ENCODE results near the gene RNF224.

The RNF224 gene

GRCh38 chr9:137192448-137192780, 34.9 kb upstream of the RNF224 start:
- no peak for DNase-seq (ENCODE audit: low spot score)

GRCh38 chr9:137192859-137193258, 34.4 kb upstream of the RNF224 start:
- DNase-seq (ENCODE audit: low spot score) = no peak

GRCh38 chr9:137193771-137194170, 33.5 kb upstream of the RNF224 start:
- DNase-seq (ENCODE audit: low spot score) = no peak

- DNase-seq (ENCODE audit: low spot score) = no peak
These were observed 32.9 kb upstream of the RNF224 start for GRCh38 chr9:137194388-137194787.

- DNase-seq (ENCODE audit: low spot score) = no peak
These were observed 32.4 kb upstream of the RNF224 start for GRCh38 chr9:137194909-137195308.

- no peak for DNase-seq (ENCODE audit: low spot score)
These were observed 31.6 kb upstream of the RNF224 start for GRCh38 chr9:137195525-137196220.

GRCh38 chr9:137198051-137198901, 29.0 kb upstream of the RNF224 start:
- DNase-seq (ENCODE audit: low spot score) = no peak

- DNase-seq (ENCODE audit: low spot score) = no peak
These were observed 28.4 kb upstream of the RNF224 start for GRCh38 chr9:137198902-137199283.

- no peak for DNase-seq (ENCODE audit: low spot score)
These were observed 27.7 kb upstream of the RNF224 start for GRCh38 chr9:137199411-137200121.

- peak; percentile 100 for DNase-seq (ENCODE audit: low spot score)
These were observed 26.7 kb upstream of the RNF224 start, which contains the start of gene TPRN for GRCh38 chr9:137200311-137201204. Gene TPRN, minus strand, starts transcription at chr9:137200741. Its CDS starts 30 bp downstream, at chr9:137200711.

GRCh38 chr9:137201205-137201868, 26.0 kb upstream of the RNF224 start:
- DNase-seq (ENCODE audit: low spot score) = no peak

GRCh38 chr9:137202966-137203365, 24.3 kb upstream of the RNF224 start:
- DNase-seq (ENCODE audit: low spot score) = no peak

- no peak for DNase-seq (ENCODE audit: low spot score)
These were observed 22.6 kb upstream of the RNF224 start for GRCh38 chr9:137204731-137205125.

GRCh38 chr9:137205126-137206069, 21.9 kb upstream of the RNF224 start, which contains the start of the genes NDOR1 and TMEM203:
Gene NDOR1, plus strand, starts transcription at chr9:137205700. Its CDS starts 78 bp downstream, at chr9:137205778.
Gene TMEM203, minus strand, starts transcription at chr9:137205648. Its CDS starts 234 bp downstream, at chr9:137205414.
- peak; percentile 97 for DNase-seq (ENCODE audit: low spot score)

- no peak for DNase-seq (ENCODE audit: low spot score)
These were observed 20.7 kb upstream of the RNF224 start for GRCh38 chr9:137206602-137207001.

GRCh38 chr9:137211532-137211931, 15.8 kb upstream of the RNF224 start:
- no peak for DNase-seq (ENCODE audit: low spot score)

- no peak for DNase-seq (ENCODE audit: low spot score)
These were observed 14.8 kb upstream of the RNF224 start for GRCh38 chr9:137212520-137212919.

- no peak for DNase-seq (ENCODE audit: low spot score)
These were observed 13.9 kb upstream of the RNF224 start for GRCh38 chr9:137213160-137214060.

GRCh38 chr9:137214620-137215019, 12.7 kb upstream of the RNF224 start:
- no peak for DNase-seq (ENCODE audit: low spot score)

Measured in HuH-7 (cell line).